ENCODE results near the gene SP5.
"Not testable (repeated sequence)": the region's sequence is repeated elsewhere in the genome, so short reads cannot be mapped to it uniquely, and the experiment has no call there.

Gene SP5

GRCh38 chr2:170715062-170715931 lies at the start of gene SP5:
TSS of gene SP5 (plus strand) at chr2:170715337. CDS start at chr2:170715513, 176 bp downstream.
- peak; percentile 38 for DNase-seq

DNA sequence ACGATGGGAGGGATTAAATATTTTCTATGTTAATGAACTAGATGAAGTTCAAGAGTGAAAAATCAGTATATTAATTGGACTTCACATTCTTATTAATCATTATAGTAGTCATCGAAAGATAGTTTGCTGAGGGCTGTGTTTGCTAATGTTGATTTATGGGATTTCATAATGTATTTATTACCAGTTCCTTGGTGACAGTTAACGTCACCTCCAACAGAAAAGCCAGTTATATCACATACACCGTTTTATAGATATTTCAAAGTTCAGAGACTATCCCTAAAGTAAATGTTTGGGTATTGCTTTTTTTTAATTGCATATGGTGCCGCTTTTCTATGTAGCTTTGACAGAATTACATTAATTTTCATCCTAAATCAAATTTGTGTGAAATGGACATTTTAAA lies 49.4 kb upstream of the SP5 start:
- no peak for DNase-seq

DNA sequence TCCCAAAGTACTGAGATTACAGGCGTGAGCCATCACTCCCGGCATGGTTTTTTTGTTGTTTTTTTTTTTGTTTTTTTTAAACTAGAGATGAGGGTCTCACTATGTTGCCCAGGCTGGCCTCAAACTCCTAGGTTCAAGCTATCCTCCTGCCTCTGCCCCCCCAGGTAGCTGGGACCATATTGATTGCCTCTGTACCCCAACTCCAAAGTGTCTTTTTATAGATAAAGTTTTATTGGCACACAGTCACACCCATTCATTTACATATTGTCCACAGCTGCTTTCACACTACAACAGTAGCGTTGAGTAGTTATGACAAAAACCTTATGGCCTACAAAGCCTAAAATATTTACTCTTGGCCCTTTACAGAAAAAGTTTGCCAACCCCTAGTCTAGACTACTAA lies 45.2 kb upstream of the SP5 start:
- DNase-seq, result no peak

- DNase-seq, result no peak
These were observed 44.5 kb upstream of the SP5 start for GRCh38 chr2:170670651-170671050.

- DNase-seq, result no peak
These were observed 44.1 kb upstream of the SP5 start for GRCh38 chr2:170671079-170671478.

GRCh38 chr2:170674282-170674681 lies 40.9 kb upstream of the SP5 start:
- DNase-seq, result not testable (repeated sequence)

DNA sequence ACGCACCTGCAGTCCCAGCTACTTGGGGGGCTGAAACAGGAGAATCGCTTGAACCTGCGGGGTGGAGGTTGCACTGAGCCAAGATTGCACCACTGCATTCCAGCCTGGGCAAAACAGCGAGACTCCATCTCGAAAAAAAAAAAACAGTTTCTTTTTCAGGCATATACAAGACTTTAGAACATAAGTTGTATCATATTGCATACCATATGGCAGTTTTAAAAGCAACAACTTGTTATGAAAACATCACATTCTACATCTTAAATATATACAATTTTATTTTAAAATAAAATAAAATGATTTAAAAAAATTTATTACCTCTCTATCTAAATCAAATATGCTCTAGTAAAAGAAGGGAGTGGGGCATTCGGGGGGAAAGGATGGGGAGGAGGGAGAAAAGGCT lies 39.4 kb upstream of the SP5 start:
- DNase-seq, result no peak

- no peak for DNase-seq
These were observed 35.5 kb upstream of the SP5 start for GRCh38 chr2:170679607-170680079.

DNA sequence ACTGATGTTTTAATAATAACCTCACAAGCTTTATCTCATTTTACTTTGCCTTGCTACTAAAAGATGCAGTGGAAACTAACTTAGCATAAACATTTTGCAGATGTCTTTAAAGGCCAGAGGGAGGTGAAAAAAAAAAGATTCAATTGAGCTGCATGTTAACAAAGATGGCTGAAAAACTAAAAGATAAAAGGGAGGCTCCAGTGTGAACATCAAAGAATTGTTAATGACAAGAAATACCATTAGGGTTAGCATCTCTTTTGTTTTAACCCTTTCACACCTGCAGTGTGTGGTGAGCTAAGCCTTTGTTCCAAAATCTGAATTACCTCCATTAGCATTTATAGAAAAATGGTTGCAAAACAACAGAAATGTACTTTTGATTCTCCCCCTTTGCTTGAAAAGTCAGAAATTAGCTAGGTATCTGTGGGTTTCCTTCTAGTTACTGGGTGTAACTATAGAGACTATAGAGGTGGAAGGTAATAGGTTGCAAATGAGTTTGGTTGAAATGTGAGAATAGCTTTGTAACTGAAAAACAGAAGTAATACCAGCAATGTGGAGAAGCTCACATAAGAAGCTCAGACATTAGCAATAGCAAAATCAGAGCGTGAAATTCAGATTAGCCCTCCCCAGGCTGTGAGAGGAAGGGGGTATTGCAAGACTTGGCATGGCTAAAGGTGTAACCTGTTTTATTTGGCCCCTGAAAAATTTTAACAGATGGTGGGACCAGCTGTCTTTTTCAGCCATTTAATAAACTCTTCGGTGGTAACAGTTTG lies 34.8 kb upstream of the SP5 start:
- no peak for DNase-seq

DNA sequence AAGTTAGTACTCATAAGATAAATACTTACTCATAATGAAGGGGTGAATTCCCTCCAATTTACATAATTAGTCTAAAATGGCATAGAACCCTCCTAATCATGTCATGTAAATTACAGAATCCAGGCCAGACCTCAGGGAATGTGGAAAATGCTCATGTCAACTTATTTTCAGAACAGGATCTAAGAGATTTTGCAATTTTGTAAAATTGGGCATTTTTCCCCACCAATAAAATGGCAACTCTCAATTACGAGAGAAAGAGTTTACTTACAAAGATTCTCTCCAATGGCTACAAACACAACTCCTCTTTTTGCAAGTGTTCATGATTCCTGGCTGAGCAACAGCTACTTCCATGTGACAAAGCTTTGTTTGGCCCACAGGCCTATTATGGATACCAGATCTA lies 33.8 kb upstream of the SP5 start:
- DNase-seq, result no peak

DNA sequence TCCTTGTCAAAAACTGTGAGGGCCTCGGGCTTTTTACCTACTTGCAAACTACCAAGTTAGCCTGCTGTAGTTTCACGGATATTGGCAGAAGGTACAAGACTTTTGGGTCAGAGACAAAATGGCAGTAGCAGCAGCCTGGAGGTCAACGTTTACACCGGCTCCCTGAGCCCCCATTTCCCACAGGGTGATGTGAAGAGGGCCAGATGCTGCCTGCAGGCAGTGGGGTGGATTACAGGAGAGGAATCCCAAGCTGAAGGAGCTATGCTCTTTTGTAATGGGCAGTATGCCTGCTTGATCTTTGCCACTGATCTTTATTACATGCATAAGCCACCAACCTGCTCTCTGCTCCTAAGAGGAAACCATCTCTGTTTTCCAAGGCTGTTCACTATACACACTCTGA lies 29.5 kb upstream of the SP5 start:
- DNase-seq, result no peak

DNA sequence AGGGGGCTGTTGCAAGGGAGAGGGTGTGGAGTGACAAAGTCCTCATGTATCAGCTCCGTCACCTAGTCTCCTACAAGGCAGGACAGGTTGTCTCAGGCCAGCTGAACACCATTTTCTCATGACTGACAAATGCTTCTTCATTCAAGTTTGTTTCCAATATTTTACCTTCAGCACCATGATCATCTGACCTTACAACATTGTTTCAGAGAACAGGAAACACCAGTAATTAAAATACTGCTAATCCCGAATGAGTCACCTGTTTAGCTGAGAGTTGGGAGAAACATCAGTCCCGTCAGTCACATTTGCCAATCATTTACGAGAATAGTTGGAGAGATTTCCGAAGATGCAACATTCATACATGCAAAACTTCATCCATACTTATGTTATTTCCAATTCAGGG lies 25.7 kb upstream of the SP5 start:
- DNase-seq, result no peak

DNA sequence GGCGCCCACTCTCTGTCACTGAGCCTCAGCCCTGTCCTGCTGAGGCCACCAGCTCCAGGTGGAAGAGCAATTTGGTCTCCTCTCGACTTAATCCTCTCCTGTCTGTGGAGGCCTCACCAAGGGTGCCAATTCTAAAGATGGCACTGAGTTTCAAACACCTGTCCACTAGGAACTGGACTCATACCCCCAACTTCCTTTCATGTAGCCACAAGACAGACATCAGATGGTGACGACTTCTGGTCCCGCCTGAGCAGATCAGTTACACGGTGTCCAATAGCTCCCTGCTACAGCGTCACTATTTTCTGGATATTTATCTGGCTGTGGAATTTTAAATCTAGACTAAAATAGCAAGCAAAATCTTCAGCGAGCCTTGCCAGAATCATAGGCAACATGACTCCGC lies 24.5 kb upstream of the SP5 start:
- no peak for DNase-seq

DNA sequence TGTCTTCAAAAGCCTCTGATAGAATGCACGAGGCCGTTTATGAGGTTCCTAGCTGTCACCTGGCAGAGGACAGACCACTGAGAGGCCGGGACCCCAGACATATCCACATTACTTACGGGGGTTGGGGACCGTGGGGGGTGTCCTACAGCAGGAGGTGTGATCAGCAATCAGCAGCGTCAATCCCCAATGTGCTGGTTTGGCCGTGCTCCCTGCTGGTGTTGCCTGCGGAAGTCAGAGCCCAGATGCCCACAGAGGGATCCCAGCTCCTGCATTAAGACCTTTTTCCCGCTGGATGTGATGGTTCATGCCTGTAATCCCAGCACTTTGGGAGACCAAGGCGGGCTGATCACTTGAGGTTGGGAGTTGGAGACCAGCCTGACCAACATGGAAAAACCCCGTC lies 20.8 kb upstream of the SP5 start:
- DNase-seq, result no peak

DNA sequence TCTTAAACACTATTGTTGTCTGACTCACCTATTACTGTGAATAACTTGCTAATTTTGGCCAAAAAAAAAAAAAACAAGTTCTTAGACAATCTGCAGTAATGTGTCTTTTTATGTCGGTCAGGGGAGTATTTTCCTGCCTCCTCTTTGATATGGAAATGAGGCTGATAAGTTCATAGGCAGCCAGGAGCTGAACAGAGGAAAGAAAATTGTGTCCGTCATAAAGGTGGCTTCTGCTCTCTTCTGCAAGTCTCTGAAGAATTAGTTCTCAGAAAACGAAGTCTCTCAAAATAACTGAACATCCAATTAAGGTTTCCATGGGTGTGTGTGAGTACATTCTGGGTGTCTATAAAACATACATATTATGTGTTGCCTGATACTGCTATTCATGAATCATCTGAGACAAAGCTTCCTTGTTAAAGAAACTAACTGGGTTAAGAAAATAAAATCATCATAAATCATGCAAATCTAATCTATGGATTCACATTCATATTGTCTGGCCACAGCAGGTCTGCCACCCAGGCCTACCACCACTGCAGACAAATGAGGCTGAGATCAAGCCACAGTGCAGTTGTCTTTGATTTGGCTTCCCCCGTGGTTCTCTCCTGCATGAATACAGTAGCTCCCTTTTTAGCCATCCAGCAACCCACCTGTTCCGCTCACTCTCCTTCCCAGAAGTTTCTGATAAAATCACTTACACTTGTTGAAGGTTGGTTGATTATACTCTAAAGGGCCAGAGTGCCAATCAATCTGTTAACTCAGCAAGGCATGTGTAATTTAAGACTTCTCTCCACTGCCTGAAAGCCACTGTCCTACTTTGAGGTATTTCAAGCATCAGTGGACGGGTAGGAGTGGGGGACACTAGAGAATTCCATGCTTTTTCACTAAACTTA lies 19.4 kb upstream of the SP5 start:
- no peak for DNase-seq

GRCh38 chr2:170696948-170697347 lies 18.2 kb upstream of the SP5 start:
- no peak for DNase-seq

DNA sequence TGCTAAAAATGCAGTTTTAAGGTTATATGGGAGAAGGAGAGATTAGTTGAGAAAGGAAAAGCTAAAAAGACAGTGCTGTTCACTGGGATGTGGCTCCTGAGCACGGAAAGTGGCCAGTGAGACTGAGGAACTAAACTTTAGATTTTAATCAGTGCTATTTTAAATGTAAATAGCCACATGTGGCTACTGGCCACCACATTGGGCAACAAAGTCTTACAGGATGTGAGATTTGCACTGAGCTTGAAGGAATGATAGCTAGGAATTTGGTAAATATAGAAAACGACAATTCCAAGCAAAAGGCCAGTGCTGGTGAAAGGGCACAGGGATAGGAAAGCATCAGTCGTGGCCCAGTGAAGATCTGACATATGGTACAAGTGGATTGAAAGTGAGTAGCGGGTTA lies 14.1 kb upstream of the SP5 start:
- DNase-seq, result no peak

DNA sequence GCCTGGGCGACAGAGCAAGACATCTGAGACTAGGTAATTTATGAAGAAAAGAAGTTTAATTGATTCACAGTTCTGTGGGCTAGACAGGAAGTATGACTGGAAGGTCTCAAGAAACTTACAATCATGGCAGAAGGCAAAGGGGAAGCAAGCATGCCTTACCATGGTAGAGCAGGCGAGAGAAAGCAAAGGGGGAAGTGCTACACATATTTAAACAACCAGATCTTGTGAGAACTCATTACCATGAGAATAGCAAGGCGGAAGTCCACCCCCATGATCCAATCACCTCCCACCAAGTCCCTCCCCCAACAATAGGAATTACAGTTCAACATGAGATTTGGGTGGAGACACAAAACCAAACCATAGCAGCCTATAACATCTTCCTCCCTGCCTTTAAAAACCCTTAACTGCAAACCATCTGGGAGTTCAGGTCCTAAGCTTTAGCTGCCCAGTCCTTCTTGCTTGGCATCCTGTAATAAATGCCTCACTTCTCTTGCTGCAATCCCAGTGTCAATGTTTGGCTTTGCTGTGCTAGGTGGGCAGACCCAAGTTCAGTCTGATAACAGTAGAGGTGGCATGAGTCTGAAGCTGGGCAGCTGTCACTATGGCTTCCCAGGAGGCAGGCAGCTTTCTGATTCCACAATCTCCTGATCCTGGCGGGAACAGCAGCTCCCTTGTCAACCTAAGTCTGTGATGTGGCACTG lies 11.2 kb upstream of the SP5 start:
- no peak for DNase-seq

DNA sequence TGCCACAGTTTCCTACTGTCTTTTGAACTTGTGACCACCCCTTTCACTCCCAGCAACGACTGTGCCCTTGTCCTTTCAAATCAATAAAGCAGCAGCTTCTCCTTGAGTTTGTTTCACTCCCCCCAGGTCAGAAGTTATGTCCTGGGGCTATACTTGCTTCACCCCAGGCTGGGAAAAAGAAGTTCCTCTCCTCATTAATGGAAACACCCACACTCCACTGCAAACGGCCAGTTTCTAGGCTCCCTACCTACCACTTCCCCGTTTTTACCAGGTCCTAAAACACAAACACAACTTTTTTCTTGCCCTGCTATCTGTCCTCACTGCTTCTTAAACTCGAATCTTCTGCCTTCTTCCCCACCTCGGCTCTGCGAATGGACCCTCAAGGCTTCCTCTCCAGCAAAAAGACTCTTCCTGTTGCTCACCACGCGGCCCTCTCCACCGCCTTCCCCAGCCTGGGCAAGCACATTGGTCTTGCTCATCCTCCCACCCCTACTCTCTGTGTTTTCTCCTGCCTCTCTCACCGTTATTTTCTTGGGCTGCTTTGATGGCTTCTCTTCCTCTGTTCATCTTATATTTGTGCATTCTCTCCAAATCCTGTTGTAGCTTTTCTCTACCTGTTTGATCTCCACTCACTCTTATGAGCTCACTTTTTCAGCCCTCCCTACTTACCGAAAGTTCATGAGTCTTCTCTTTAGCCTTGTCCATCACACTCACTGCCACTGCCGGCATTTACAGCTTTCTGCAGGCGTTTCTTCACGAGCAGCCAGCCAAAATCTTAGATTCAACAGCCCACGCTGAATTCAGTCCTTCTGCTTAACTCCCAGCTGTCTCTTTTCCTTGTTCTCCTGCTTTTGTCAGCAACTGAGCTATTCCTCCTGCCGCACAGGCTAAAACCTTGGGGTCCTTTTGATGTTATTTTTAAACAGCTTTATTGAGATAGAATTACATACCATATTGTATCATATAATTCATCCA lies 7.0 kb upstream of the SP5 start:
- DNase-seq, result no peak

GRCh38 chr2:170710609-170710979 lies 4.5 kb upstream of the SP5 start:
- no peak for DNase-seq

DNA sequence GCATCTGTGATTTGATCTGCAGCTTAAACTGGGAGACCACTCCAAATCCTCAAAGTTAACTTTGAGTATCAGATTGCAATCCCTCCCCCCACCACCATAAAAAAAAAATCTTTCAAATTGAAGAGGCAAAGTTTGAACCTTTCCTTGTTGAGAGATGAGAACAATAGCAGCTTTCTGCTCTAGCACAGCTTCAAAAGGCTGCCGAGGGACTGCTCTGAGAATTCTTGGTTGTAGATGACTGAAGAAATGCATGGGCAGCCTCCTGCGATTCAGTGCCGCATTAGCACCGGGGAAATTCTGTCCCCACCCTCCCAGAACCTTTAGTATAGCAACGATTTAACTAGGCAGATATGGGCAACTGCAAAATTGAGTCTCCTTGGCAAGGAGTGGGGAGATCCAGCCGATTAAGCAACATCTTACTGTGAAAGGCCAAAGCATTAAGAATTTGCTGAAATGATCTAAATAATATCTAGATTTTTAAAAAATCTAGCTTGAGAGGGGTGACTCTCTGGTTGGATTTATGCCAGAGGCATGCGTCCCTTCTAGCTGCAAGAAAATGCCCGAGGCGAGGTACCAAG lies 3.9 kb upstream of the SP5 start:
- DNase-seq, result no peak
